NCI-H2171 (cell line): ENCODE measurements around the gene PANX2.
"Not testable (repeated sequence)": the region's sequence is repeated elsewhere in the genome, so short reads cannot be mapped to it uniquely, and the experiment has no call there.

ENCODE experiments used
- DNase-seq: peaks from one replicate; lab custom pipeline; 2025; lab: John Stamatoyannopoulos, UW

PANX2 gene

DNA sequence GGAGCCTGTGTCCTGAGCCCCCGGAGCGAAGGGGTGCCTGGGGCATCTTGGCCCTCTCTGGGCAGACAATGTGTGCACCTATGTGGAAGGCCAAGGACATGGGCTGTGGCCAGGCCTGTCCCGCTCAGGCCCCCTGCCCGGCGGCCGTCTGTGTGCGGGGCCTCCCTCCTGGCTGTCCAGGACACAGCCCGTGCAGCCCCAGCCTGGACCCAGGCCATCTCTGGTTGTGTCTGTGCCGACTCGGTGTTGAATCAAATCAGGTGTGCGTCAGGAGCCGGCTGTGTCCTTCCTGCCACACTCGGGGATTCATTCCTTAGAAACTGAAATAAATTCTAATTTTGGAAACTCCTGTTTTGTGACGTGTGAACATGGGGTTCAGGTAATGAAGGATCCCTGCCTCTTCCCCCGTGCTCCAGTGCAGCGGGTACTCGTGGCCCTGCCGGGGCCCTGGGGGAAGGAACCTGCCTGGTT lies 28.8 kb downstream of the PANX2 start:
- DNase-seq: no peak

GRCh38 chr22:50199829-50200460 lies 29.4 kb downstream of the PANX2 start:
- DNase-seq: no peak

- DNase-seq: peak; percentile 95
These were observed 30.1 kb downstream of the PANX2 start, which contains the start of gene SELENOO for GRCh38 chr22:50200461-50201190. Gene SELENOO, plus strand, starts transcription at chr22:50201011. Its CDS starts 26 bp downstream, at chr22:50201037.

GRCh38 chr22:50201191-50202129 lies 30.9 kb downstream of the PANX2 start:
- DNase-seq: no peak

DNA sequence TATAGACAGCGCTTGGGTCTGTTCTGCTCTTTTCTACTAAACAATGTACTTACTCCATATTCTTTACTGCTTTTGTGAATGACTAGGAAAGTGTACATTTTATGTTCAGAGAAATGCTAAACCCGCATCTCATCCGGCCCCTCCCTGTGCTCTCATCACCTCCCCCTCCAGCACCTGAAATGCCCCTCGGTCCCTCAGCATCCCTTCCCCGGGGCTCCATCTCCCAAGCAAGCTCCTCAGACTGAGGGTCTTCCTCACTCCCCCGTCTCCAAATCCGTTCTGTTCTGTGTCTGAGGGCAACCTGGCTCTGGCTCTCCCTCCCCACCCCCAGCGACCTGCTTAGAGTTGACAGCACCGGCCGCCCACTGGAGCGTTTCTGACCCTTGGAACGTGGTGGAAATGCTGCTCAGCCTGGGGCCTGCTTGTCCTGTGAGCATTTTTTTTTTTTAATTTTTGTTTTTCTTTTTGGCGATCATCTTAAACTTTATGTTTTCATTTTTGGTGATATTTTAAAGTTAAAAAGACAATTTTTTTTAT lies 31.7 kb downstream of the PANX2 start:
- no peak for DNase-seq

DNA sequence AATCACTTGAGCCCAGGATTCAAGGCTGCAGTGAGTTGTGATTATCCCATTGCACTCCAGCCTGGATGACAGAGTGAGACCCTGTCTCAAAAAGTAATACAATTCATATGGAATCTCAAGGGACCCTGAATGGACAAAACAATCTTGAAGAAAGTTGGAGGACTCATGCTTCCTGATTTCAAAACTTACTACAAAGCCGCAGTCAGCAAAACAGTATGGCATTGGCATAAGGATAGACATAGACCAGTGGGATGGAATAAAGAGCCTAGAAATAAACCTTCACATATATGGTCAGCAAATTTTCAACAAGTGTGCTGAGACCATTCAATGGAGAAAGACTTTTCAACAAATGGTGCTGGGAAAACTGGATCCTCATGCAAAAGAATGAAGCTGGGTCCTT lies 32.8 kb downstream of the PANX2 start:
- DNase-seq: no peak

DNA sequence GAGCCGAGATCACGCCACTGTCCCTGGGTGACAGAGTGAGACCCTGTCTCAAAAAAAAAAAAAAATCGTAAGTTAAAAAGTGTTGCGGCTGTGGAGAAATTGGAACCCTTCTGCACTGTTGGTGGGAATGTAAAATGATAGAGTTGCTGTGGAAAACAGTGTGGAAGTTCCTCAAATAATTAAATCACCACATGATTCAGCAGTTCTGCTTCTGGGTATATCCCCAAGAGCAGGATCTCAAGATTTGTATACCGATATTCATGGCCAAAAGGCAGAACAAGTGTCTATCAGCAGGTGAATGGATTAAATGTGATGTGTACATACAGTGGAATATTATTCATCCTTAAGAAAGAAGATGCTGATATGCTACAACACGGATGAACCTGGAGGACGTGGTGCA lies 34.0 kb downstream of the PANX2 start:
- no peak for DNase-seq

- not testable (repeated sequence) for DNase-seq
These were observed 34.5 kb downstream of the PANX2 start for GRCh38 chr22:50204998-50205397.

DNA sequence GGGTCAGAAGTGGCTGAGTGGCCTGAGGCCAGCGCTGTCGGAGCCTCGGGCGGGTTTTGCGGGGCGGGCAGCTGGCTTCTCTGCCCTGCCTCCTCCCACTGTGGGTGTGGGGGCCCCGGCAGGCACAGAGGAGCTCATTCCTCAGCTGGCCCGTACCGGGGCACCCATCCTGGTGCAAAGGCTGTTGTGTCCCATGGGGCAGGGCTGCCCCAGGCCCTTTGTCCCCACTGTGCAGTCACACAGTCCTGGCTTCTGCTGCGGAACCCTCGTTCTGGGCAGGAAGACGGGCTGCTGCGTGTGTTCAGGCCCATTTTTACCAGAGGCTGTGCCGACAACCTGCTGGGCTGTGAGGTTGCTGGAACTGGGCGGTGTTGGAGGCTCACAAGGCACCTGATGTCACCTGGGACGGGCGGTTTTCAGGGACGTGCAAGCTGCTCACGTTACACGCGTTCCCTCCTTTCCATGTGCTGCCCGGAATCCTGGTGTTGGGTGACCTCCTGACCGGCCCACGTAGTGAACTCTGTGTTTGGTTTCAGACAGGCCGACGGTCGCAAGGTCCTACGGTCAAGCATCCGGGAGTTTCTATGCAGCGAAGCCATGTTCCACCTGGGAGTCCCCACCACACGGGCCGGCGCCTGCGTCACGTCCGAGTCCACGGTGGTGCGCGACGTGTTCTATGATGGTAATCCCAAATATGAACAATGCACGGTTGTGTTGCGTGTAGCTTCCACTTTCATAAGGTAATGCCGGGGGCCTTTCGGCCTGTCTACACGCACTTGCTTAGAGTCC lies 35.4 kb downstream of the PANX2 start:
- no peak for DNase-seq

DNA sequence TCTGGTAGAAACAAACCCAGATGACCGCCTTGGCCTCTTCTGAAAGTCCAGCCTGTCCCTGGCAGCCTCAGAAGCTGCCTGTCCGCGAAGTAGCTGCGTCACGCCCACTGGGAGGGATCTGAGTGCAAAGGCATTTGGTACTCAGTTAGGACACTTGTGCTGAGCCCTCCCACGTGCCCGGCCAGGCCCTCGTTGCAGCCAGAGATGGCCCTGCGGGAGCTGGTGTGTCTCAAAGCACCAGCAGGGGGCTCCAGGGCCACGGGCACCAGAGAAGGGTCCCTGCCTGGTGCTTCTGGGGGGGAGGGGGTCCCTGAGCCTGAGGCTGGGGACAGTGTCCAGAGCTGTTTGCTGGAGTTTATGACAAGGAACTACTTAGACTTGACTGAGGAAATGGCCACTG lies 36.1 kb downstream of the PANX2 start:
- no peak for DNase-seq

DNA sequence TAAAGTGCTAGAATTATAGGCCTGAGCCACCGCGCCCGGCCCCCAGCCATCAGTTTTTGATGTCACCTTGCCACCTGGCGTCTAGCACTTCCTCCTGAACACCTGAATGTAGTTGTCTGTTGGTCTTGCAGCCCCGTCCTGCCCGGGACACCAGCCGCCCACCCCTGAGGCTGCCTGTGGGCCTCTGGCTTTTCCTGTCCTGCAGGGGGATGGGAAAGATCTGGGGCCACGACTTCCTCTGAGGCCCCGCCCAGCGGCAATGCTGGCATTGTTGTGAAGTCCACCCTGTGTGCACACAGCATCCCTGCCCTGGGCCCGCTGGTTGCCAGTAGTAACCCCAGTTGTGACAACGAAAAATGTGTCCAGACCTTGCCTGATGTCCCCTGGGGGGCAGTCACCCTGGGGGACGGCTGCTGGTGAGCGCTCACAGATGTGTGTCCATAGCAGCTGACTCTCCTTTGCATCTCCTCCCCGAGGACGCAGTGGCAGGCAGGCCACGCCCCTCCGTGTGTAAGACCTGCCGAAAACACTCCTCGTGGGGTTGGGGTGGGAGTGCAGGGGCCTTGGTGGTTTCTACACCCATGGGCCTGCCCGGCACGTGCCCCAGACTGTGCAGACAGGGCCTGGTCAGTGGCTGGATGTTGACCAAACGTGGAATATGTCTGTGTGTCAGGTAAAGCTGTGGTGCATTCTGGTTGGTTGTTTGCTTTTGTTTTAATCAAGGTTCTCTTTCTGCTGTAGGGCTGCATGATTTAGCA lies 37.0 kb downstream of the PANX2 start:
- DNase-seq: no peak

DNA sequence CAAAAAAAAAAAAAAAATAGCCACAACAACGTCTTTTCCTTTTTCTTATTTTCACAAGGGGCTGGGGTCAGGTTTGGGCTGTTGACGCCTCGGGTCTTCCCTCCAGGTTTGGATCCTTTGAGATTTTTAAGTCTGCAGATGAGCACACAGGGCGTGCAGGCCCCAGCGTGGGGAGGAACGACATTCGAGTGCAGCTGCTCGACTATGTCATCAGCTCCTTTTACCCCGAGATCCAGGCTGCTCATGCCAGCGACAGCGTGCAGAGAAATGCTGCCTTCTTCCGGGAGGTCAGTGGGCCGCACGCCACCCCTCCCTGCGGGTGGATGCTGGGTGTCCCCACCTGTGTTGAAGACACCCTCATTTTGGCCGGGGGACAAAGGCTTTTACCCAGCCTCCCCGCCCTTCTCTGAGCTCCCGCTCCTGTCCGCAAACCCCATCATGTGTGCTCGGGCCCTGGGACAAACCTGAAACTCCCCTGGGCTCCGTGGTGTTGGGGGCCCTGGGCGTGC lies 38.0 kb downstream of the PANX2 start:
- no peak for DNase-seq

GRCh38 chr22:50208939-50209892 lies 38.7 kb downstream of the PANX2 start:
- no peak for DNase-seq

DNA sequence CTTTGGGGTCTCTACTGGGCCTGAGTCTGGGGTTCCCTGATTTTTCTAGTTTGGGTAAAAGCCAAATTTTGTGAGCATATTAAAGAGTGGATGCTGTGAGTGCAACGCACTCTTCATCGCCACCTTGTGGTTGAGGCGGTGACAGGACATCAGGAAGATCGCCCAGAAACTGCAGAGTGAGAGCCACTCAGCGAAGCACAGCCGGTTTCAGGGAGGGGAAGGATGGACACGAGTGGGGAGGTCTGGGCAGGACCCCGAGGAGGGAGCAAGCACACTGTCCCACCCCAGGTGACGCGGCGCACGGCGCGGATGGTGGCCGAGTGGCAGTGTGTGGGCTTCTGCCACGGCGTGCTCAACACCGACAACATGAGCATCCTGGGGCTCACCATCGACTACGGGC lies 39.4 kb downstream of the PANX2 start:
- DNase-seq: peak; percentile 46

GRCh38 chr22:50210378-50211139 lies 40.0 kb downstream of the PANX2 start:
- DNase-seq: no peak

DNA sequence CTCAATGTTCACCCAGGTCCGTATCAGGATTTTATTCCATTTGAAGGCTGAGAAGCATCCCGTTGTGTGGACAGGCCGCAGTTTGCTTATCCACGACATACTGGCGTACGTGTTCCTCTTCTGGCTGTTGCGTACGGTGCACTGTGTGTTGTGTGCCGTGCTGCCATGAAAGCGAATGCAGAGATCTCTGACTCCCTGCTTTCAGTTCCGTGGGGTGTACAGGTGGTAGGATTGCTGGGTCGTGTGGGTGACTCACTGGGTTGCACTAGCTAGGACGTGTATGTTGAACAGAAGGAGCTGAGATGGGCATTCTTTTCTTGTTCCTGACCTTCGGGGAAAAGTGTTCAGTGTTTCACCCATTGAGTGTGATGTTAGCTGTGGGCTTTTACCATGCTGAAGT lies 40.6 kb downstream of the PANX2 start:
- no peak for DNase-seq

DNA sequence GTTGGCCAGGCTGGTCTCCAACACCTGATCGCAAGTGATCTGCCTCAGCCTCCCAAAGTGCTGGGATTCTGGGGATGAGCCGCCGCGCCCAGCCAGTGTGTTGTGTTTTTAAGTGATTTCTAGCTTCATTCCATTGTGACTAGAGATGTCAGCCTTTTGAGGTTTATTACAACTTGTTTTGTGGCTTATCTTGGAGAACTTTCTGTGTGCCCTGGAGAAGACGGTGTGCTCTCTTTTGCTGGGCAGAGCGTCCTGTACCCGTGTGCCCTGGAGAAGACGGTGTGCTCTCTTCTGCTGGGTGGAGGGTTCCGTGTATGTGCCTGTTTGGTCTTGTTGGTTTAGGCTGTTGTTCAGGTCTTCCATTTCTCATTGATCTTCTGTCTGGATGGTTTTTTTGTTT lies 42.7 kb downstream of the PANX2 start:
- DNase-seq: no peak

GRCh38 chr22:50215297-50216054 lies 44.9 kb downstream of the PANX2 start:
- no peak for DNase-seq
